Karpas-422 (cell line): ENCODE results near the gene MS4A8. TPM values are rescaled to one million over a fixed set of nuclear protein-coding genes. Genes with fewer than 3 reads are reported as not detected.
"Not testable (repeated sequence)": the region's sequence is repeated elsewhere in the genome, so short reads cannot be mapped to it uniquely, and the experiment has no call there.

Experiments
- DNase-seq: peaks from one replicate; pipeline ENCODE4 v3.0.0-alpha.2; 2015
- H2AFZ ChIP-seq: fragments of 200-600 bp; sonication (generic); 2 replicates; pipeline ENCODE4 v1.6.1; 2014; ENCODE audit warnings: antibody characterized with exemption, low read length, mixed read lengths
- H3K27ac ChIP-seq: fragments of 200-600 bp; sonication (generic); 2 replicates; pipeline ENCODE4 v1.5.1; 2014; ENCODE audit warnings: mild to moderate bottlenecking, low read length, moderate library complexity
- H3K27me3 ChIP-seq: fragments of 200-600 bp; sonication (generic); 2 replicates; pipeline ENCODE4 v1.6.1; 2014; ENCODE audit warnings: low read length, mixed read lengths
- H3K36me3 ChIP-seq: fragments of 200-600 bp; sonication (generic); 2 replicates; pipeline ENCODE4 v1.6.1; 2014; ENCODE audit warnings: low read length, mixed read lengths; ENCODE audit not compliant: insufficient read depth
- H3K4me1 ChIP-seq: fragments of 200-600 bp; sonication (generic); 2 replicates; pipeline ENCODE4 v1.6.1; 2014; ENCODE audit warnings: mild to moderate bottlenecking, low read length, mixed read lengths
- H3K4me2 ChIP-seq: fragments of 200-600 bp; sonication (generic); 2 replicates; pipeline ENCODE4 v1.6.1; 2014; ENCODE audit warnings: low read length, low read depth, mild to moderate bottlenecking; ENCODE audit not compliant: poor library complexity, severe bottlenecking
- H3K4me3 ChIP-seq: fragments of 200-600 bp; sonication (generic); 2 replicates; pipeline ENCODE4 v1.5.1; 2014; ENCODE audit warnings: mild to moderate bottlenecking, antibody characterized with exemption, low read length, mixed read lengths
- H3K79me2 ChIP-seq: fragments of 200-600 bp; sonication (generic); 2 replicates; pipeline ENCODE4 v1.6.1; 2014; ENCODE audit warnings: mild to moderate bottlenecking, low read length, mixed read lengths
- H3K9ac ChIP-seq: fragments of 200-600 bp; sonication (generic); 2 replicates; pipeline ENCODE4 v1.6.0; 2014; ENCODE audit warnings: low read length
- H3K9me2 ChIP-seq: fragments of 200-600 bp; sonication (generic), shearing (Covaris generic); replicated peaks from 2 replicates; pipeline ENCODE4 v1.6.0; 2014; ENCODE audit warnings: mild to moderate bottlenecking, low read length, moderate library complexity; ENCODE audit not compliant: insufficient read depth
- H3K9me3 ChIP-seq: fragments of 300-700, 200-600 bp; sonication (generic); 2 replicates; pipeline ENCODE4 v1.6.1; 2014; ENCODE audit warnings: low read length, mixed read lengths
- H4K20me1 ChIP-seq: fragments of 200-600 bp; sonication (generic); 2 replicates; pipeline ENCODE4 v1.6.1; 2014; ENCODE audit warnings: mild to moderate bottlenecking, antibody characterized with exemption, low read length, low read depth; ENCODE audit not compliant: insufficient read depth
- total RNA-seq: library from RNA; depleted of rRNA; stranded (reverse); fragments of >200 nt; shearing (Covaris generic); gene quantifications from 2 replicates; pipeline ENCODE4 v1.2.3, GENCODE V29; 2014; ENCODE audit warnings: low replicate concordance

MS4A8 gene
- total RNA-seq, 1 experiment from 2014 or later: not detected

- no peaks in the 10 kb centered on the region for H3K36me3 ChIP-seq
- DNase-seq: no peak
- no peak overlapping the region for H3K9ac ChIP-seq
- no peaks in the 10 kb centered on the region for H3K27me3 ChIP-seq
- no peaks in the 10 kb centered on the region for H3K79me2 ChIP-seq
- H3K9me2 ChIP-seq: no peaks in the 10 kb centered on the region
- no peak overlapping the region for H3K27ac ChIP-seq
- H3K4me3 ChIP-seq: no peak overlapping the region
- H3K4me1 ChIP-seq: no peaks in the 10 kb centered on the region
- H3K9me3 ChIP-seq: no peaks in the 10 kb centered on the region
- H2AFZ ChIP-seq: no peak overlapping the region
- no peaks in the 10 kb centered on the region for H4K20me1 ChIP-seq
- no peak overlapping the region for H3K4me2 ChIP-seq
These were observed 49.4 kb downstream of the MS4A8 start for GRCh38 chr11:60748821-60749220.

- H3K4me3 ChIP-seq: no peak overlapping the region
- H4K20me1 ChIP-seq: no peaks in the 10 kb centered on the region
- no peaks in the 10 kb centered on the region for H3K27me3 ChIP-seq
- DNase-seq: no peak
- H3K9ac ChIP-seq: no peak overlapping the region
- no peaks in the 10 kb centered on the region for H3K9me2 ChIP-seq
- no peaks in the 10 kb centered on the region for H3K36me3 ChIP-seq
- no peaks in the 10 kb centered on the region for H3K4me1 ChIP-seq
- H3K4me2 ChIP-seq: no peak overlapping the region
- H3K27ac ChIP-seq: no peak overlapping the region
- no peaks in the 10 kb centered on the region for H3K9me3 ChIP-seq
- no peak overlapping the region for H2AFZ ChIP-seq
- H3K79me2 ChIP-seq: no peaks in the 10 kb centered on the region
These were observed 51.5 kb downstream of the MS4A8 start for GRCh38 chr11:60750911-60751310.

- Histone ChIP-seq H3K9me2 (no peaks in the 10 kb centered on the region), H3K36me3 (no peaks in the 10 kb centered on the region), H3K4me3 (no peak overlapping the region), H3K4me1 (no peaks in the 10 kb centered on the region), H3K27me3 (no peaks in the 10 kb centered on the region), H2AFZ (no peak overlapping the region), H3K9ac (no peak overlapping the region), H3K4me2 (no peak overlapping the region), H4K20me1 (no peaks in the 10 kb centered on the region), H3K79me2 (no peaks in the 10 kb centered on the region), H3K27ac (no peak overlapping the region), H3K9me3 (no peaks in the 10 kb centered on the region)
- no peak for DNase-seq
These were observed 53.9 kb downstream of the MS4A8 start for GRCh38 chr11:60753309-60753708.

GRCh38 chr11:60754887-60755286, 55.5 kb downstream of the MS4A8 start:
- H3K4me3 ChIP-seq: no peak overlapping the region
- no peaks in the 10 kb centered on the region for H4K20me1 ChIP-seq
- no peaks in the 10 kb centered on the region for H3K79me2 ChIP-seq
- H3K27me3 ChIP-seq: no peaks in the 10 kb centered on the region
- no peak overlapping the region for H3K4me2 ChIP-seq
- DNase-seq: no peak
- no peaks in the 10 kb centered on the region for H3K9me3 ChIP-seq
- H3K36me3 ChIP-seq: no peaks in the 10 kb centered on the region
- no peak overlapping the region for H2AFZ ChIP-seq
- no peak overlapping the region for H3K27ac ChIP-seq
- H3K9me2 ChIP-seq: no peaks in the 10 kb centered on the region
- H3K4me1 ChIP-seq: peaks cover 10% of the 10 kb centered on the region
- no peak overlapping the region for H3K9ac ChIP-seq

GRCh38 chr11:60756307-60757032, 57.1 kb downstream of the MS4A8 start, which contains the start of gene MS4A15:
Gene MS4A15 (plus strand): TSS chr11:60756867. CDS start chr11:60763734, 6,867 bp downstream.
- Histone ChIP-seq H3K79me2 (no peaks in the 10 kb centered on the region), H3K27me3 (no peaks in the 10 kb centered on the region), H3K4me2 (no peak within 1 kb of the TSS), H2AFZ (no peak within 1 kb of the TSS), H4K20me1 (no peaks in the 10 kb centered on the region), H3K9ac (no peak within 1 kb of the TSS), H3K9me3 (no peaks in the 10 kb centered on the region), H3K4me1 (peaks cover 21% of the 10 kb centered on the region), H3K4me3 (no peak within 1 kb of the TSS), H3K9me2 (no peaks in the 10 kb centered on the region), H3K27ac (no peak within 1 kb of the TSS), H3K36me3 (no peaks in the 10 kb centered on the region)
- DNase-seq: peak; percentile 82

GRCh38 chr11:60757231-60757800, 57.9 kb downstream of the MS4A8 start:
- Histone ChIP-seq H3K27me3 (no peaks in the 10 kb centered on the region), H3K9ac (no peak overlapping the region), H3K36me3 (no peaks in the 10 kb centered on the region), H4K20me1 (no peaks in the 10 kb centered on the region), H3K4me3 (no peak overlapping the region), H3K4me1 (peaks cover 29% of the 10 kb centered on the region), H3K9me2 (no peaks in the 10 kb centered on the region), H2AFZ (no peak overlapping the region), H3K4me2 (no peak overlapping the region), H3K79me2 (no peaks in the 10 kb centered on the region), H3K9me3 (no peaks in the 10 kb centered on the region), H3K27ac (no peak overlapping the region)
- DNase-seq: no peak

- not testable (repeated sequence) for H3K36me3 ChIP-seq, H4K20me1 ChIP-seq, H2AFZ ChIP-seq, H3K9me3 ChIP-seq, H3K79me2 ChIP-seq, H3K9ac ChIP-seq, DNase-seq, H3K27ac ChIP-seq, H3K4me3 ChIP-seq, H3K9me2 ChIP-seq, H3K27me3 ChIP-seq, H3K4me2 ChIP-seq
- H3K4me1 ChIP-seq: peaks cover 43% of the 10 kb centered on the region
These were observed 59.3 kb downstream of the MS4A8 start for GRCh38 chr11:60758671-60759070.

GRCh38 chr11:60759438-60760225, 60.2 kb downstream of the MS4A8 start:
- not testable (repeated sequence) for H3K79me2 ChIP-seq, H3K9ac ChIP-seq, H3K4me3 ChIP-seq, DNase-seq, H3K27me3 ChIP-seq, H2AFZ ChIP-seq, H4K20me1 ChIP-seq, H3K9me2 ChIP-seq, H3K9me3 ChIP-seq, H3K4me2 ChIP-seq, H3K36me3 ChIP-seq, H3K27ac ChIP-seq
- peaks cover 45% of the 10 kb centered on the region for H3K4me1 ChIP-seq
